H1 (cell line): ENCODE measurements around the gene SUPT7L. TPM values are rescaled to one million over a fixed set of nuclear protein-coding genes. Genes with fewer than 3 reads are reported as not detected.

Experiments used
- CTCF ChIA-PET: fragments of 300-600 bp; sonication (Branson Sonifier 250); formaldehyde crosslinking; loops from one replicate; lab custom pipeline; 2021; ENCODE audit not compliant: partially characterized antibody; lab: Charles Lee
- POLR2A ChIA-PET: fragments of 300-600 bp; sonication (Branson Sonifier 250); formaldehyde crosslinking; loops from one replicate; lab custom pipeline; 2021; ENCODE audit warnings: inconsistent platforms; ENCODE audit not compliant: partially characterized antibody; lab: Charles Lee
- DNase-seq, 2 experiments: peaks; one replicate each; pipeline versions ENCODE4 v3.0.0 to v3.0.0-alpha.2; 2010 to 2022; ENCODE audit warnings: low spot score in 2 of 2, low read depth in 1 of 2, mixed read lengths in 1 of 2
- FAIRE-seq: peaks from 2 replicates; lab custom pipeline; 2011; peaks lifted over from hg19 to GRCh38; lab: Jason Lieb, UNC
- H2AFZ ChIP-seq: 2 replicates; pipeline ENCODE4 v1.8.1; 2012; ENCODE audit warnings: low read length, inconsistent platforms
- H2AK5ac ChIP-seq: 2 replicates; pipeline ENCODE4 v1.6.1; 2013; ENCODE audit warnings: low read depth, low read length
- H2BK120ac ChIP-seq: replicated peaks from 2 replicates; pipeline ENCODE3; 2013; ENCODE audit warnings: low read depth, low read length, inconsistent platforms
- H2BK12ac ChIP-seq: 2 replicates; pipeline ENCODE4 v1.6.1; 2013; ENCODE audit warnings: low read depth, low read length
- H2BK15ac ChIP-seq: 2 replicates; pipeline ENCODE4 v1.6.1; 2013; ENCODE audit warnings: low read length
- H2BK20ac ChIP-seq: 2 replicates; pipeline ENCODE4 v1.6.1; 2013; ENCODE audit warnings: low read length
- H2BK5ac ChIP-seq: 2 replicates; pipeline ENCODE4 v1.6.1; 2013; ENCODE audit warnings: low read depth, low read length
- H3K14ac ChIP-seq: 2 replicates; pipeline ENCODE4 v1.6.1; 2013; ENCODE audit warnings: inconsistent platforms; ENCODE audit not compliant: insufficient read length
- H3K18ac ChIP-seq: 2 replicates; pipeline ENCODE4 v1.6.1; 2013; ENCODE audit warnings: low read length; ENCODE audit errors: extremely low read depth
- H3K23ac ChIP-seq: 2 replicates; pipeline ENCODE4 v1.6.1; 2013; ENCODE audit warnings: inconsistent platforms; ENCODE audit not compliant: insufficient read length
- H3K23me2 ChIP-seq: 2 replicates; pipeline ENCODE4 v1.6.1; 2013; ENCODE audit warnings: low read depth, low read length
- H3K27ac ChIP-seq: 2 replicates; pipeline ENCODE4 v1.6.1; 2011; ENCODE audit warnings: low read depth, low read length, inconsistent platforms
- H3K27me3 ChIP-seq, 4 experiments: replicated peaks in 1 of 4; 1 replicate in 1 of 4; 2 replicates in 3 of 4; pipeline versions ENCODE4 v1.6.1 to v1.8.1; 2011 to 2013; ENCODE audit warnings: low read length in 3 of 4, mild to moderate bottlenecking in 3 of 4, inconsistent platforms in 2 of 4, mixed read lengths in 2 of 4, moderate library complexity in 1 of 4; ENCODE audit not compliant: control insufficient read depth in 3 of 4, insufficient read depth in 3 of 4; ENCODE audit errors: extremely low read depth in 1 of 4
- H3K36me3 ChIP-seq, 4 experiments: 2 replicates each; pipeline versions ENCODE4 v1.6.1 to v1.8.1; 2011 to 2013; ENCODE audit warnings: mild to moderate bottlenecking in 4 of 4, low read length in 3 of 4, moderate library complexity in 2 of 4, control low read depth in 1 of 4, inconsistent platforms in 1 of 4; ENCODE audit not compliant: insufficient read depth in 4 of 4, control insufficient read depth in 2 of 4
- H3K4ac ChIP-seq: replicated peaks from 2 replicates; pipeline ENCODE3; 2013; ENCODE audit warnings: low read length, low read depth, mixed read lengths, inconsistent platforms; ENCODE audit not compliant: insufficient read length
- H3K4me1 ChIP-seq, 4 experiments: replicated peaks in 1 of 4; 1 replicate in 1 of 4; 2 replicates in 3 of 4; pipeline versions ENCODE4 v1.6.1 to v1.8.1; 2011 to 2013; ENCODE audit warnings: low read length in 3 of 4, inconsistent platforms in 2 of 4, mixed read lengths in 1 of 4; ENCODE audit not compliant: insufficient read depth in 4 of 4, control insufficient read depth in 3 of 4
- H3K4me2 ChIP-seq, 2 experiments: 2 replicates each; pipeline versions ENCODE4 v1.6.1 to v1.8.1; 2011 to 2013; ENCODE audit warnings: low read depth in 2 of 2, low read length in 2 of 2, control low read depth in 1 of 2, inconsistent platforms in 1 of 2, mild to moderate bottlenecking in 1 of 2; ENCODE audit not compliant: insufficient read depth in 1 of 2
- H3K4me3 ChIP-seq, 4 experiments: fragments of 200-600, 300-600 bp in 1 of 4; sonication (generic), shearing (Covaris generic), sonication (Bioruptor Twin) in 1 of 4; 2 replicates each; pipeline versions ENCODE4 v1.5.1 to v1.8.1; 2011 to 2016; ENCODE audit warnings: low read length in 4 of 4, low read depth in 3 of 4, control low read depth in 2 of 4, inconsistent platforms in 2 of 4, mild to moderate bottlenecking in 2 of 4, mixed read lengths in 1 of 4, moderate library complexity in 1 of 4; ENCODE audit not compliant: insufficient read depth in 2 of 4; ENCODE audit errors: extremely low read depth in 1 of 4
- H3K56ac ChIP-seq: replicated peaks from 2 replicates; pipeline ENCODE3; 2013; ENCODE audit warnings: low read depth, mild to moderate bottlenecking, mixed read lengths, low read length, inconsistent platforms; ENCODE audit not compliant: insufficient read length
- H3K79me1 ChIP-seq: 2 replicates; pipeline ENCODE4 v1.6.1; 2013; ENCODE audit warnings: low read depth, low read length, control low read depth
- H3K79me2 ChIP-seq, 2 experiments: 2 replicates each; pipeline versions ENCODE4 v1.6.1 to v1.8.1; 2012 to 2013; ENCODE audit warnings: low read length in 2 of 2, mild to moderate bottlenecking in 2 of 2, inconsistent platforms in 1 of 2; ENCODE audit not compliant: insufficient read depth in 2 of 2, control insufficient read depth in 1 of 2
- H3K9ac ChIP-seq, 4 experiments: replicated peaks in 1 of 4; 1 replicate in 1 of 4; 2 replicates in 3 of 4; pipeline versions ENCODE4 v1.6.1 to v1.8.1; 2011 to 2013; ENCODE audit warnings: low read depth in 3 of 4, low read length in 3 of 4, control low read depth in 2 of 4, mild to moderate bottlenecking in 2 of 4, moderate library complexity in 2 of 4, inconsistent platforms in 1 of 4; ENCODE audit errors: extremely low read depth in 1 of 4
- H3K9me3 ChIP-seq, 2 experiments: 2 replicates each; pipeline versions ENCODE4 v1.6.1 to v1.8.1; 2012 to 2013; ENCODE audit warnings: mild to moderate bottlenecking in 2 of 2, moderate library complexity in 2 of 2, control low read depth in 1 of 2, inconsistent platforms in 1 of 2, low read depth in 1 of 2, low read length in 1 of 2, mixed read lengths in 1 of 2; ENCODE audit not compliant: insufficient read depth in 2 of 2
- H4K20me1 ChIP-seq, 2 experiments: replicated peaks in 1 of 2; 2 replicates each; pipeline versions ENCODE3 to v1.8.1; 2011 to 2013; ENCODE audit warnings: inconsistent platforms in 2 of 2, low read length in 2 of 2, mild to moderate bottlenecking in 1 of 2; ENCODE audit not compliant: insufficient read depth in 2 of 2, control insufficient read depth in 1 of 2
- H4K5ac ChIP-seq: 2 replicates; pipeline ENCODE4 v1.6.1; 2013; ENCODE audit warnings: low read length, low read depth, mixed read lengths, inconsistent platforms; ENCODE audit not compliant: insufficient read length
- H4K8ac ChIP-seq: 2 replicates; pipeline ENCODE4 v1.8.0; 2013; ENCODE audit warnings: mild to moderate bottlenecking, moderate library complexity, low read length, inconsistent platforms; ENCODE audit not compliant: insufficient read depth; ENCODE audit errors: extremely low read depth
- H4K91ac ChIP-seq: replicated peaks from 2 replicates; pipeline ENCODE3; 2013; ENCODE audit warnings: low read length, mixed read lengths, inconsistent platforms; ENCODE audit not compliant: insufficient read length
- CEBPB ChIP-seq: IDR thresholded peaks from 2 replicates; pipeline ENCODE4 v1.6.1; 2012; ENCODE audit warnings: low read depth, low read length
- SAP30 ChIP-seq: fragments of 300-600 bp; sonication (generic); IDR thresholded peaks from 2 replicates; pipeline ENCODE4 v1.7.1; 2012; ENCODE audit warnings: low read length, moderate library complexity, mild to moderate bottlenecking, inconsistent platforms; ENCODE audit not compliant: insufficient read depth, insufficient replicate concordance
- TBP ChIP-seq: IDR thresholded peaks from 2 replicates; pipeline ENCODE4 v1.6.1; 2011; ENCODE audit warnings: low read depth, low read length, improper control_type of control experiment
- WGBS, 2 experiments: shearing (Covaris generic) in 1 of 2; methylation state at CpG; one replicate each; pipeline versions ENCODE4 v1.1.6 to v1.1.7; 2013 to 2015; ENCODE audit warnings: low lambda C conversion rate in 2 of 2, mixed read lengths in 2 of 2, inconsistent platforms in 1 of 2, low coverage in 1 of 2, missing lambda C conversion rate in 1 of 2; ENCODE audit not compliant: insufficient replicate concordance in 2 of 2, insufficient coverage in 1 of 2, insufficient read length in 1 of 2; ENCODE audit errors: extremely low coverage in 1 of 2, missing lambda C conversion rate in 1 of 2; 5-methylcytosine and 5-hydroxymethylcytosine counted together
- polyA plus RNA-seq, 7 experiments: library from polyadenylated mRNA; depleted of rRNA in 3 of 7; stranded (reverse) in 5 of 7; unstranded in 2 of 7; fragments of >200 nt in 5 of 7; fragments of 200-250 nt in 2 of 7; gene quantifications; 1 replicate in 5 of 7; 2 replicates in 1 of 7; 4 replicates in 1 of 7; pipeline versions ENCODE4 v1.2.1 to v1.2.3, GENCODE V29; 2011 to 2013; ENCODE audit warnings: missing spikeins in 2 of 7, mixed read lengths in 2 of 7
- total RNA-seq: library from RNA; stranded (reverse); fragmentation: NEBNext Ultra II Directional; extraction: Animal tissue kit (Norgen Biotek cat#: 25700); gene quantifications from 2 replicates; pipeline ENCODE4 v1.2.1, GENCODE V29; 2021

The SUPT7L gene
- total and polyA plus RNA-seq, 2 of the 8 experiments (the other 6 are each of a cell fraction or from before 2014, with no cell fraction given), result 22.2 to 26.6 TPM

- H4K20me1 ChIP-seq, result no peaks in the 10 kb centered on the region
- H3K14ac ChIP-seq, result no peak overlapping the region
- peak overlapping the region in 2 of 4 experiments; percentile 89 to 98; a peak in 4 of 7 replicates for H3K9ac ChIP-seq
- no peak overlapping the region for H4K5ac ChIP-seq
- POLR2A ChIA-PET, result interaction anchor here (0.7 to 2.1 kb wide), 4 partner anchors 10 to 1553 kb away, joined by 3 to 12 read pairs (median 6); partner anchors contain the start of genes CCDC121, GPN1 and PPM1G
- no peak overlapping the region for H3K23ac ChIP-seq
- no peak overlapping the region for H2AK5ac ChIP-seq
- TF ChIP-seq CEBPB (peak; percentile 78; the same call in 1 of the 2 replicates), SAP30 (no peak), TBP (no peak)
- H3K79me2 ChIP-seq, result peaks cover 0 to 24% of the 10 kb centered on the region in 2 experiments; a peak in 2 of 4 replicates
- peaks cover 3 to 42% (median 18%) of the 10 kb centered on the region in 4 experiments; a peak in 7 of 8 replicates for H3K36me3 ChIP-seq
- no peak overlapping the region for H3K56ac ChIP-seq
- peak overlapping the region; percentile 99; the same call in 1 of the 2 replicates for H2AFZ ChIP-seq
- H4K91ac ChIP-seq, result no peak overlapping the region
- no peak for DNase-seq
- peak overlapping the region; percentile 68 to 96 for H3K4me2 ChIP-seq
- no peak overlapping the region for H2BK20ac ChIP-seq
- H3K23me2 ChIP-seq, result peaks cover 8% of the 10 kb centered on the region; the same call in 1 of the 2 replicates
- no peak overlapping the region for H3K27ac ChIP-seq
- no peaks in the 10 kb centered on the region for H3K27me3 ChIP-seq
- H3K9me3 ChIP-seq, result no peaks in the 10 kb centered on the region
- peaks cover 0 to 1% (median 0%) of the 10 kb centered on the region in 4 experiments; a peak in 2 of 7 replicates for H3K4me1 ChIP-seq
- H3K79me1 ChIP-seq, result no peaks in the 10 kb centered on the region
- no peak overlapping the region for H2BK15ac ChIP-seq
- CTCF ChIA-PET, result interaction anchor here (0.5 to 3.9 kb wide), 3 partner anchors 13 to 29 kb away, joined by 3 to 34 read pairs (median 3); no protein-coding TSS in a partner anchor
- no peak for FAIRE-seq
- no peak overlapping the region for H3K4ac ChIP-seq
- H2BK12ac ChIP-seq, result no peak overlapping the region
- peak overlapping the region; percentile 50 to 100 (median 88) for H3K4me3 ChIP-seq
- no peak overlapping the region for H3K18ac ChIP-seq
- H2BK5ac ChIP-seq, result no peak overlapping the region
- no peak overlapping the region for H2BK120ac ChIP-seq
- WGBS, 2 experiments, result 79% methylated on average over 16 of the region's 16 CpGs; no CpG with 5 or more reads in 1 of the 2 experiments
- no peak overlapping the region for H4K8ac ChIP-seq
These were observed 1.4 kb upstream of the SUPT7L start for GRCh38 chr2:27664622-27665363.
